A549 (cell line): ENCODE measurements around the gene MED10.

Source experiments
- CTCF ChIP-seq: fragments of >200 bp; sonication (Bioruptor Twin); formaldehyde crosslinking; IDR thresholded peaks from 3 replicates; pipeline ENCODE4 v1.5.1; 2016
- EP300 ChIP-seq, 2 experiments: fragments of >200 bp; sonication (Bioruptor Twin); formaldehyde crosslinking; IDR thresholded peaks; 2 replicates in 1 of 2; 3 replicates in 1 of 2; pipeline ENCODE4 v1.6.1; 2016 to 2017
- HOXB5 ChIP-seq: fragments of 250-450 bp; sonication (Bioruptor Pico); IDR thresholded peaks from 2 replicates; pipeline ENCODE4 v1.5.0; 2020; ENCODE audit warnings: mild to moderate bottlenecking, moderate library complexity
- NPAS2 ChIP-seq: fragments of 250-450 bp; sonication (Bioruptor Pico); IDR thresholded peaks from 2 replicates; pipeline ENCODE4 v1.8.0; 2022; ENCODE audit warnings: mild to moderate bottlenecking, moderate library complexity, borderline replicate concordance
- POLR2A ChIP-seq: IDR thresholded peaks from 2 replicates; pipeline ENCODE4 v1.6.1; 2012; ENCODE audit warnings: mild to moderate bottlenecking, low read length
- REST ChIP-seq: fragments of 200-600 bp; sonication (generic); IDR thresholded peaks from 2 replicates; pipeline ENCODE4 v1.6.1; 2016; ENCODE audit warnings: antibody characterized with exemption, mild to moderate bottlenecking, moderate library complexity

GRCh38 chr5:6404129-6404528 lies 25.8 kb upstream of the MED10 start:
- TF ChIP-seq CTCF = no peak
- no peak for TF ChIP-seq REST
- TF ChIP-seq POLR2A = no peak
- no peak for TF ChIP-seq EP300 (IDR thresholded peaks at IDR 0.05)
- no peak for TF ChIP-seq NPAS2
- TF ChIP-seq HOXB5 (CRISPR knock-in tag) = no peak
